Stimulated activated naive CD4-positive, alpha-beta T cell treated with Interleukin-2 at 50 U/mL for 16 hours (primary cell): ENCODE results near the gene PGAP2.
"Not testable (repeated sequence)": the region's sequence is repeated elsewhere in the genome, so short reads cannot be mapped to it uniquely, and the experiment has no call there.

Source experiments
- DNase-seq: peaks from one replicate; lab custom pipeline; 2025; lab: John Stamatoyannopoulos, UW

PGAP2 gene

DNA sequence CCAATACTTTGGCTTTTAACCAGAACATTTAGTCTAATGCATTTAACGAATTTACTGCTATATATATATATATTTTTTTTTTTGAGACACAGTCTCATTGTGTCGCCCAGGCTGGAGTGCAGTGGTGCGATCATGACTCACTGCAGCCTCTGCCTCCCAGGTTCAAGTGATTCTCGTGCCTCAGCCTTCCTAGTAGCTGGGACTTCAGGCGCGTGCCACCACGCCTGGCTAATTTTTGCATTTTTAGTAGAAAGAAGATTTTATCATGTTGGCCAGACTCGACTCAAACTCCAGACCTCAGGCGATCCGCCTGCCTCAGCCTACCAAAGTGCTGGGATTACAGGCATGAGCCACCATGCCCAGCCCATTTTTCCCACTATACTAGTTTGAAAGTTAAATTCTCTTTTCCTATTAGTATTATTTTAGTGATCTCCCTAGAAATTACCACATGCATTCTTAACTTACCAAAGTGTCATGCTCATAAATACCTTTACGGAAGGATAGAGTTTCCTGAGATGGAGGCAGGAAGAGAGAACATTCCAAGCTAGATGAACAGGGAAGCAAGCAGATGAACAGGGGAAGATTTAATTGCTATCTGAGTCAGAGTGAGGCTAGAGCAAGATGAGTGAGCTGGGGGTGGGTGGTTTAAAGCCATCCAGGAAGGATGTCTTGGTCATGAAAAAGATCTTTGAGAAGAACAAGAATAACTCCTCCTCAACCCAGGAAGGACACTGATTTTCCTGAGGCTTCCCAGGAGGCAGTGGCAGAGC lies 4.4 kb upstream of the PGAP2 start:
- DNase-seq: no peak

DNA sequence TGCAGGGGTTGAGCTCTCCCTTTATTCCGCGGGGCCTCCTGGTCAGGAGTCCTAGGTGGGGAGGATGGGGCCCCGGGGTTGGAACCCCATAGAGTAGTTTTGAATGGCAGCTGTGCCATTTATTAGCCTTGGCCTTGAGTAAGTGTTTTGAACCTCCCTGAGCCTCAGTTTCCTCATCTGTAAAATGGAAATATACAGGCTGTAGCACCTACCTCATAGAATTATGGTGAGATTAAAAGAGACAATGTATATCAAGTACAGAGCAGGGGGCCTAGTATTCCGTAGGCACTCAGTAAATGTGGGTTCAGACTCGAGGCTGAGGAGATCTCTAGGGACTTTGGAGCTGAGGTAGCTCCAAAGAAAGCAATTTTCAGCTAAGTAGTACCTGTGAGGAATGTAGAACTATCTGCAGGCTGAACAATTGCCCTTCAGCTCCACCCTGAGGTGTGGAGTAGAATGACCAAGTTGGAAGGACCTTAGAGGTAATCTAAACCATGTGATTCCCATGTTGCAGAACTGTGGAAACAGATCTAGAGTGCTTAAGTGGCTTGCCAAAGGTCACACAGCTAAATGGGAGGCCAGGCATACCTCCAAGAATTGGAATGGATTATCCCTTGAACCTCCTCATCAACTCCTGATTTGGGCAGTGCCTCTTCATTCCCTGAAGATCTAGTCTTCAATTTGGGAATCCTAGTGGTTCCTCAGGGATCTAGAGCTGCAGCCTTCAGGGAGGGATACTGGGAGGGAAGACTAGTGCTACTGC lies 682 bp downstream of the PGAP2 start:
- DNase-seq: peak; percentile 21

GRCh38 chr11:3809624-3809928 lies 1.2 kb downstream of the PGAP2 start:
- no peak for DNase-seq

DNA sequence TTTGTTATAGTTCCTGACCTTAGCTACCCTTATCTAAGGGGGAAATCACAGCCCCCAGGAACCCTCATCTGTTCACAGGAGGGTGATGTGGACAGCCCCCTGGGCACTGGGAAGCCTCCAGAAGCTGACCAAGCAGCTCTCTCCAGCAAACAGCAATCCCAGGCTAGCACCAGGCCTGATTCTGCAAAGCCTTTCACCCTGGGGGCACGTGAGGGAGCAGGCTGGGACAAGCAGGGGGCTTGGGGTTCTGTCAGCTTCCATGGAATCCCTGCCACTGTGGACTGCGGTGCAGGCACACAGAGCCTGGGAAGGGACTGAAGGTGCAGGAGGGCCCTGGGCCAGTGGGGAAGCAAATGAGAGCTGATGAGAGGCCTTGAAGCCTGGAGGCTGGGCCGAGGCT lies 2.1 kb downstream of the PGAP2 start:
- DNase-seq: no peak

- no peak for DNase-seq
Observed at GRCh38 chr11:3810951-3811350, 2.6 kb downstream of the PGAP2 start.

- not testable (repeated sequence) for DNase-seq
Observed at GRCh38 chr11:3814832-3815231, 6.5 kb downstream of the PGAP2 start.

GRCh38 chr11:3815845-3816244 lies 7.5 kb downstream of the PGAP2 start:
- DNase-seq: no peak

DNA sequence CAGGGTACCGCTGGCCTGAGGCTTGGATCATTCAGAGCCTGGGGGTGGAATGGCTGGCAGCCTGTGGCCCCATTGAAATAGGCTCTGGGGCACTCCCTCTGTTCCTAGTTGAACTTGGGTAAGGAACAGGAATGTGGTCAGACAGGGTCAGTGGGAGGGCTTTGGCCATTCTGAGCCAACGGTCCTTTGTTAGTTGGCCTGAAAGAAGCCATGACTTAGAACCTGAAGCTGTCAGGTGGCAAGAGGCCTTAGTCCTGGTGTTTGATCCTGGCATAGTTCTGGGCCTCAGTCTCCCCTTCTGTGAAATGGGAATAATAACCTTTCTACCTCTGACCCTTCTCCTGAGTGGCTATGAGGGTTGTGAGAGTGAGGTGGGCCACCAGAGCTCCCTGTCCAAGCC lies 8.3 kb downstream of the PGAP2 start:
- DNase-seq: no peak

DNA sequence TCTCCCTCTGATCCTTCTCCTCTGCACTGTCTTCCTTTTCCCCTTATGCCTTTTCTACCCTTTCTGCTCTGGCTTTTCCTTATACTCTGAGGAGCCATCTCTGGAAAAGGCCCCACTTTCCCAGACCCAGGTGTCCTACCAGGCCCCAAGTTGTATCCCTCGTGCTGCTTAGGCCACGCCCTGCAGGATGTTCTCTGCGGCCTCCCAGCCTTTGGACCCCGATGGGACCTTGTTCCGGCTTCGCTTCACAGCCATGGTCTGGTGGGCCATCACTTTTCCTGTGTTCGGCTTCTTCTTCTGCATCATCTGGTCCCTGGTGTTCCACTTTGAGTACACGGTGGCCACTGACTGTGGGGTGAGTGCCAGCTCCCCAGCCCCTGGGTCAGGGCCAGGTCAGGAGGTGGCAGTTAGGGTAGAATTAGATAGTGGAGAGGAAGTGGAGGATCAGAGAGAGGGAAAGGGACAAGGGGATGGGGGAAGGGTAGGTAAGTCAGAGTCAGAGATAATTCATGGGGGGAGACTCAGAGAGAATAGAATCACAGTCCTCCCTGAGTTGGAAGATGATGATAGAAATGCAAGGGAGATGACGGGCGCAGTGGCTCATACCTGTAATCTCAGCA lies 8.9 kb downstream of the PGAP2 start:
- no peak for DNase-seq

- DNase-seq: no peak
Observed at GRCh38 chr11:3820971-3821370, 12.6 kb downstream of the PGAP2 start.

GRCh38 chr11:3822312-3822711 lies 14.0 kb downstream of the PGAP2 start:
- no peak for DNase-seq

- no peak for DNase-seq
Observed at GRCh38 chr11:3823303-3823702, 14.9 kb downstream of the PGAP2 start.

GRCh38 chr11:3823762-3824506 lies 15.6 kb downstream of the PGAP2 start:
- no peak for DNase-seq

- peak; percentile 72 for DNase-seq
Observed at GRCh38 chr11:3824714-3825472, 16.5 kb downstream of the PGAP2 start.

DNA sequence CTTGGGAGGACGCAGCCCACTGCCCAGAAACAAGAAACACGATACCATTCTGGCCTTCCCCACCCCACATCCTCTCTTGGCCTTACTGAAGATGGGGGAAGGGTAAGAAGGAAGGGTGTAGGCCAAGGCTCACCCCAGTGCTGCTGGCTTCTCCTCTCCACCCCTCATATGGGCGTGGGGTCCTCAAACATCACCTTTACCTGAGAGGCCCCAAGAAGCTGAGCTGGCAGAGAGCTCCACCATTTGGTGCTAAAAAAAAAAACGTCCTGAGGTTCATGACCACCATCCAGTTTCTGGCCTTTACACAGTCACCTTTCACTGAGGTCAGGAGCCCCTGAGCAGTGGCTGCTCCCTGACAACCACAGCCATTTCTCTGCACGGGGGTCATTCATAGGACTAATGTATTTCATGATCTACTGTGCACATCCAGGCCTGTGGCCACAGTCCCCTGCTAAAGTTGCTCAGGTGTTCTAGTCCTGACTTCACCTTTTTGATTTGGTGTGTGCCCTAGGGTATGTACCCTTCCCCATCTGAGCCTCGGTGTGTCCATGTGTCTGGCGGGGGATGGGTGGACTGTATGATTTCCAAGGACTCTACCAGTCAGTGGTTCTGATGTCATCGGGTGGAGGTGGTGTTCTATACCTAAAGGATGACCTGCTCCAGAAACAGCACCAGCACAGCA lies 17.3 kb downstream of the PGAP2 start:
- no peak for DNase-seq

GRCh38 chr11:3826721-3827120 lies 18.4 kb downstream of the PGAP2 start:
- DNase-seq: no peak

DNA sequence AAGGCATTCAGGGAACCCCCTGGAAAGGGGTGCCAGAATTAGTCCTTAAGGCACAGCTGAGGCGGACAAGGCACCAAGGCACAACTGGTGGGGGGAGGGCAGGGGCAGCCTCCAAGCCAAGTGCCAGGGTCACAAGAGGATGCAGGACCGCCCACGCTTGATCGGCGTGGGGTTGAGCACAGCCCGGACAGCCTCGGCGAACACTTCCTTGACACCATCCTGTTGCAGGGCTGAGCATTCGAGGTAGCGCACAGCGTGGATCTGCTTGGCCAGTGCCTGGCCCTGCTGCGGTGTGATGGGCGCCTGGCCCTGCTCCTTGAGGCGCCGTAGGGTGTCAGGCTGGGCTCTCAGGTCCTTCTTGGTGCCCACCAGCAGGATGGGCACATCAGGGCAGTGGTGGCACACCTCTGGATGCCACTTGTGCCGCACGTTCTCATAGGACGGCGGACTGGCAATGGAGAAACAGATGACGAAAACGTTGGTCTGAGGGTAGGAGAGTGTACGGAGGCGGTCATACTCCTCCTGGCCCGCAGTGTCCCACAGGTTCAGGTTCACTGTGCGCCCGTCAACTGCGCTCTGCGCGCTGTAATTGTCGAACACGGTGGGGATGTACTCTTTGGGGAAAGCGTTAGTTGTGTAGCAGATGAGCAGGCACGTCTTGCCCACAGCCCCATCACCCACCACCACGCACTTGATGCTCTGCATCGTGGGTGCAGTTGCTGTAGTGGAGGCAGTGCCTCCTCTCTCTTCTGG lies 19.2 kb downstream of the PGAP2 start:
- no peak for DNase-seq

GRCh38 chr11:3830088-3830487 lies 21.7 kb downstream of the PGAP2 start:
- DNase-seq: no peak

GRCh38 chr11:3830730-3831129 lies 22.4 kb downstream of the PGAP2 start:
- DNase-seq: no peak
